UCSD-AML1 (cell line): ENCODE measurements around the gene MACROD2.

ENCODE experiments used
- DNase-seq: peaks from one replicate; lab custom pipeline; 2025; ENCODE audit not compliant: unreplicated experiment; lab: John Stamatoyannopoulos, UW

The MACROD2 gene

GRCh38 chr20:15625981-15626380 lies 1630.7 kb downstream of the MACROD2 start:
- no peak for DNase-seq

- DNase-seq: no peak
These were observed 1631.8 kb downstream of the MACROD2 start for GRCh38 chr20:15627089-15627488.

- DNase-seq: no peak
These were observed 1632.2 kb downstream of the MACROD2 start for GRCh38 chr20:15627501-15627903.

- no peak for DNase-seq
These were observed 1633.6 kb downstream of the MACROD2 start for GRCh38 chr20:15628851-15629353.

- no peak for DNase-seq
These were observed 1635.0 kb downstream of the MACROD2 start for GRCh38 chr20:15630360-15630759.

GRCh38 chr20:15632680-15633079 lies 1637.4 kb downstream of the MACROD2 start:
- no peak for DNase-seq

GRCh38 chr20:15634102-15634501 lies 1638.8 kb downstream of the MACROD2 start:
- DNase-seq: no peak

GRCh38 chr20:15637546-15637945 lies 1642.2 kb downstream of the MACROD2 start:
- DNase-seq: no peak

GRCh38 chr20:15637950-15638754 lies 1642.8 kb downstream of the MACROD2 start:
- DNase-seq: no peak

GRCh38 chr20:15638816-15639215 lies 1643.5 kb downstream of the MACROD2 start:
- DNase-seq: no peak

GRCh38 chr20:15639839-15640238 lies 1644.5 kb downstream of the MACROD2 start:
- DNase-seq: no peak

GRCh38 chr20:15642109-15642508 lies 1646.8 kb downstream of the MACROD2 start:
- no peak for DNase-seq

- no peak for DNase-seq
These were observed 1647.4 kb downstream of the MACROD2 start for GRCh38 chr20:15642676-15643075.

- no peak for DNase-seq
These were observed 1648.4 kb downstream of the MACROD2 start for GRCh38 chr20:15643713-15644112.

GRCh38 chr20:15645816-15646215 lies 1650.5 kb downstream of the MACROD2 start:
- DNase-seq: no peak

GRCh38 chr20:15653396-15654207 lies 1658.3 kb downstream of the MACROD2 start:
- DNase-seq: no peak

GRCh38 chr20:15654208-15654649 lies 1658.9 kb downstream of the MACROD2 start:
- DNase-seq: peak; percentile 10

GRCh38 chr20:15655295-15655874 lies 1660.1 kb downstream of the MACROD2 start:
- DNase-seq: no peak

GRCh38 chr20:15656124-15656523 lies 1660.8 kb downstream of the MACROD2 start:
- DNase-seq: no peak

GRCh38 chr20:15658295-15658694 lies 1663.0 kb downstream of the MACROD2 start:
- DNase-seq: no peak

GRCh38 chr20:15673206-15673605 lies 1677.9 kb downstream of the MACROD2 start:
- DNase-seq: no peak
